WERI-Rb-1 (cell line): Measurements from ENCODE around the gene TMEM212.

Experiments used
- DNase-seq: peaks from one replicate; pipeline ENCODE4 v3.0.0-alpha.2; 2020
- H3K27ac ChIP-seq: fragments of 250-450 bp; sonication (Bioruptor Pico); 2 replicates; pipeline ENCODE4 v1.5.1; 2020; ENCODE audit warnings: mild to moderate bottlenecking, moderate library complexity
- H3K27me3 ChIP-seq: fragments of 250-450 bp; sonication (Bioruptor Pico); 2 replicates; pipeline ENCODE4 v1.5.1; 2021; ENCODE audit warnings: mild to moderate bottlenecking, low read depth, moderate library complexity; ENCODE audit not compliant: insufficient read depth, severe bottlenecking
- H3K36me3 ChIP-seq: fragments of 250-450 bp; sonication (Bioruptor Pico); 2 replicates; pipeline ENCODE4 v1.5.1; 2020; ENCODE audit warnings: mild to moderate bottlenecking, moderate library complexity
- H3K4me3 ChIP-seq: 2 replicates; pipeline ENCODE4 v1.5.1; 2011; ENCODE audit warnings: low read depth, mild to moderate bottlenecking, control low read depth, low read length
- H3K9me3 ChIP-seq: fragments of 250-450 bp; sonication (Bioruptor Pico); 2 replicates; pipeline ENCODE4 v1.5.1; 2021; ENCODE audit warnings: mild to moderate bottlenecking, moderate library complexity; ENCODE audit not compliant: severe bottlenecking
- CTCF ChIP-seq: IDR thresholded peaks from 2 replicates; pipeline ENCODE4 v1.5.1; 2011; ENCODE audit warnings: low read depth, mild to moderate bottlenecking, control low read depth, inconsistent platforms, low read length

The TMEM212 gene

GRCh38 chr3:171801738-171802589, 41.2 kb upstream of the TMEM212 start:
- no peak for DNase-seq

GRCh38 chr3:171802590-171802956, 40.6 kb upstream of the TMEM212 start:
- no peaks in the 10 kb centered on the region for H3K9me3 ChIP-seq
- no peak overlapping the region for H3K4me3 ChIP-seq
- no peak overlapping the region for H3K27ac ChIP-seq
- no peaks in the 10 kb centered on the region for H3K36me3 ChIP-seq
- no peak for DNase-seq
- H3K27me3 ChIP-seq, result no peaks in the 10 kb centered on the region
- TF ChIP-seq CTCF, result no peak

More at GRCh38 chr3:171801738-171802589, 41.2 kb upstream of the TMEM212 start:
- Histone ChIP-seq H3K4me3 (no peak overlapping the region), H3K9me3 (no peaks in the 10 kb centered on the region), H3K27ac (no peak overlapping the region), H3K36me3 (no peaks in the 10 kb centered on the region), H3K27me3 (no peaks in the 10 kb centered on the region)
- no peak for TF ChIP-seq CTCF

- TF ChIP-seq CTCF, result no peak
- no peak for DNase-seq
- Histone ChIP-seq H3K9me3 (no peaks in the 10 kb centered on the region), H3K4me3 (no peak overlapping the region), H3K27me3 (no peaks in the 10 kb centered on the region), H3K27ac (no peak overlapping the region), H3K36me3 (no peaks in the 10 kb centered on the region)
Observed at GRCh38 chr3:171803044-171803443, 40.1 kb upstream of the TMEM212 start.

GRCh38 chr3:171804618-171805389, 38.3 kb upstream of the TMEM212 start:
- no peak overlapping the region for H3K27ac ChIP-seq
- no peaks in the 10 kb centered on the region for H3K27me3 ChIP-seq
- no peak for DNase-seq
- TF ChIP-seq CTCF, result no peak
- H3K36me3 ChIP-seq, result no peaks in the 10 kb centered on the region
- no peak overlapping the region for H3K4me3 ChIP-seq
- no peaks in the 10 kb centered on the region for H3K9me3 ChIP-seq

GRCh38 chr3:171805687-171806086, 37.5 kb upstream of the TMEM212 start:
- DNase-seq, result no peak
- Histone ChIP-seq H3K4me3 (no peak overlapping the region), H3K27ac (no peak overlapping the region), H3K27me3 (no peaks in the 10 kb centered on the region), H3K36me3 (no peaks in the 10 kb centered on the region), H3K9me3 (no peaks in the 10 kb centered on the region)
- no peak for TF ChIP-seq CTCF
